ENCODE data around the gene ADAMTS12. TPM values are rescaled to one million over a fixed set of nuclear protein-coding genes. Genes with fewer than 3 reads are reported as not detected.

The ADAMTS12 gene
- polyA plus RNA-seq, 1 of the 3 experiments (the other 2 are of a cell fraction): 2.5 TPM

DNA sequence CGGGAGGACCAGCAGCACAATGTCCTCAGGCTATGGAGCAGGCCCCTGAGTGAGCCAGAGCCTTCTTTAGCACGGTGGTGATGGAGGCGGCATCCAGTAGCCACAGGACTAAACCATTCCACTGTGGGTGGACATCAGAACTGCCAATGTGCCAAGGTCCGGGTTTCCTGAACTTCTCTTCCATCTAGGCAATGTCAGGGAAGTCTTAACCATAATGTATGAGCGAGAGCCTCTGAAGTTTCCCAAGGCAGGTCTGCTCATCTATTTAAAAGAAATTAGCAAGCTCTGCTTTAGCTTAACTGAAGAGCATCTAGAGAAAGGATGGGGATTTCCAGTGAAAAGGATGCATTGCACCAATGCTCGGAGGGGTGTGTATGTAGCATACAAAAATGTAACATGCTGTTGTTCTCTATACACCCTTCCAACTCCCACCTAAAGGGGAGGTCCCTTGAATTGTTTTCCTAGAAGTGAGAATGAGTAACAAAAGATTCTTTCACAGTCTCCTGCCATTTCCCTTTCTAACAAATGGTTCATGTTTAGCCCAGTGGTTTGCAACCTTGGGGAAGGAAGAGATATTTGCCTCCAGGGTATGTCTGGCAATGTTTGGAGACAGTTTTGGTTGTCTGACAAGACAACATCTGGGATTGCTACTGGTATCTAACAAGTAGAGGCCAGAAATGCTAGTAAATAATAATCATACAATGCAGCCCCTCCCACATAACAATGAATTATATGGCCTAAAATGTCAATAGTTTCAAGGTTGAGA, 38.3 kb upstream of the ADAMTS12 start:
- no peak overlapping the region for H2AFZ ChIP-seq (ENCODE audit: low read depth)
- H3F3A ChIP-seq (replicated peaks; ENCODE audit: insufficient read depth): no peaks in the 10 kb centered on the region
- no peaks in the 10 kb centered on the region; the same call in 1 of the 2 replicates for H3K27me3 ChIP-seq (ENCODE audit: insufficient read depth)
- WGBS (ENCODE audit: low lambda C conversion rate): 39% methylated on average over 6 of the region's 6 CpGs
- no peaks in the 10 kb centered on the region for H3K9me3 ChIP-seq
- H3K4me1 ChIP-seq (ENCODE audit: control insufficient read depth in 1 of 2, insufficient read depth in 2 of 2, low read depth in 1 of 2, low read length in 1 of 2): no peaks in the 10 kb centered on the region
- no peak overlapping the region for H3K4me2 ChIP-seq
- no peaks in the 10 kb centered on the region for H4K20me1 ChIP-seq (ENCODE audit: insufficient read depth)
- ChIA-PET POLR2A (no interaction called here), CTCF (no interaction called here)
- TF ChIP-seq TEAD4 (IDR thresholded peaks at IDR 0.05; ENCODE audit: borderline replicate concordance, insufficient read depth): no peak
- no peak for TF ChIP-seq USF1 (IDR thresholded peaks at IDR 0.05; ENCODE audit: borderline replicate concordance, low read depth)
- no peak for TF ChIP-seq RCOR1 (IDR thresholded peaks at IDR 0.05; ENCODE audit: low read length)
- TF ChIP-seq TCF12 (IDR thresholded peaks at IDR 0.05): no peak
- TF ChIP-seq ELF1 (IDR thresholded peaks at IDR 0.05): no peak
- TF ChIP-seq, protein P1, sequence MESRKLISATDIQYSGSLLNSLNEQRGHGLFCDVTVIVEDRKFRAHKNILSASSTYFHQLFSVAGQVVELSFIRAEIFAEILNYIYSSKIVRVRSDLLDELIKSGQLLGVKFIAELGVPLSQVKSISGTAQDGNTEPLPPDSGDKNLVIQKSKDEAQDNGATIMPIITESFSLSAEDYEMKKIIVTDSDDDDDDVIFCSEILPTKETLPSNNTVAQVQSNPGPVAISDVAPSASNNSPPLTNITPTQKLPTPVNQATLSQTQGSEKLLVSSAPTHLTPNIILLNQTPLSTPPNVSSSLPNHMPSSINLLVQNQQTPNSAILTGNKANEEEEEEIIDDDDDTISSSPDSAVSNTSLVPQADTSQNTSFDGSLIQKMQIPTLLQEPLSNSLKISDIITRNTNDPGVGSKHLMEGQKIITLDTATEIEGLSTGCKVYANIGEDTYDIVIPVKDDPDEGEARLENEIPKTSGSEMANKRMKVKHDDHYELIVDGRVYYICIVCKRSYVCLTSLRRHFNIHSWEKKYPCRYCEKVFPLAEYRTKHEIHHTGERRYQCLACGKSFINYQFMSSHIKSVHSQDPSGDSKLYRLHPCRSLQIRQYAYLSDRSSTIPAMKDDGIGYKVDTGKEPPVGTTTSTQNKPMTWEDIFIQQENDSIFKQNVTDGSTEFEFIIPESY (IDR thresholded peaks at IDR 0.05; ENCODE audit: borderline replicate concordance, low read depth): no peak
- no peak for TF ChIP-seq MEF2A (IDR thresholded peaks at IDR 0.05; ENCODE audit: borderline replicate concordance, low read depth)
- no peak for TF ChIP-seq GABPA (IDR thresholded peaks at IDR 0.05; ENCODE audit: low read depth)
- no peak overlapping the region for H3K4me3 ChIP-seq (ENCODE audit: low read depth in 2 of 2, low read length in 1 of 2)
- no peaks in the 10 kb centered on the region for H3K36me3 ChIP-seq (replicated peaks in 1 of 2; ENCODE audit: control insufficient read depth in 1 of 2, insufficient read depth in 2 of 2, low read length in 1 of 2)
- no peaks in the 10 kb centered on the region for H3K9me2 ChIP-seq
- DNase-seq: no peak
- H3K27ac ChIP-seq (ENCODE audit: low read depth in 2 of 2, low read length in 1 of 2): no peak overlapping the region
- H3K9ac ChIP-seq: no peak overlapping the region
- H3K79me2 ChIP-seq (ENCODE audit: insufficient read depth): no peaks in the 10 kb centered on the region

DNA sequence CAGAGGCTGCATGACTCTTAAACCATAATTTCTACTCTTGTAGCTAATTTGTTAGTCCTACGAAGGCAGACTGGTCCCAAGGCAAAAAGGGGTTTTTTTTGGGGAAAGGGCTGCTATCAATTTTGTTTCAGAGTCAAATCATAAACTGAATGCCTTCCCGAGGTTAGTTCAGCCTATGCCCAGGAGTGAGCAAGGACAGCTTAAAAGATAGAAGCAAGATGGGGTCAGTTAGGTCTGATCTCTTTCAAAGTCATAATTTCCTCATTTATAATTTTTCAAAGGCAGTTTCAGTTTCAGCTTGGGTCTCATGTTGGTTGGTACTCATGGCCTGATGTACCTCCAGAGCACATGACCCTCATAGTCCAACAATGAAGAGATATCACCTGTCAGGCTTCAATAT, 36.5 kb upstream of the ADAMTS12 start:
- Histone ChIP-seq H3K4me3 (ENCODE audit: low read depth in 2 of 2, low read length in 1 of 2) (no peak overlapping the region), H2AFZ (ENCODE audit: low read depth) (no peak overlapping the region), H3K9ac (no peak overlapping the region), H3K9me3 (no peaks in the 10 kb centered on the region), H3K79me2 (ENCODE audit: insufficient read depth) (no peaks in the 10 kb centered on the region), H3K27ac (ENCODE audit: low read depth in 2 of 2, low read length in 1 of 2) (no peak overlapping the region), H3K27me3 (ENCODE audit: insufficient read depth) (no peaks in the 10 kb centered on the region; the same call in 1 of the 2 replicates), H3K9me2 (no peaks in the 10 kb centered on the region), H3F3A (replicated peaks; ENCODE audit: insufficient read depth) (no peaks in the 10 kb centered on the region), H4K20me1 (ENCODE audit: insufficient read depth) (no peaks in the 10 kb centered on the region), H3K36me3 (replicated peaks in 1 of 2; ENCODE audit: control insufficient read depth in 1 of 2, insufficient read depth in 2 of 2, low read length in 1 of 2) (no peaks in the 10 kb centered on the region), H3K4me1 (ENCODE audit: control insufficient read depth in 1 of 2, insufficient read depth in 2 of 2, low read depth in 1 of 2, low read length in 1 of 2) (no peaks in the 10 kb centered on the region), H3K4me2 (no peak overlapping the region)
- POLR2A ChIA-PET: no interaction called here
- 18% methylated on average over 2 of the region's 2 CpGs for WGBS (ENCODE audit: low lambda C conversion rate)
- CTCF ChIA-PET: interaction anchor here (1.3 kb wide), 1 partner anchor 493 kb away, joined by 3 read pairs; no protein-coding TSS in a partner anchor
- no peak for DNase-seq
- TF ChIP-seq, protein P2, sequence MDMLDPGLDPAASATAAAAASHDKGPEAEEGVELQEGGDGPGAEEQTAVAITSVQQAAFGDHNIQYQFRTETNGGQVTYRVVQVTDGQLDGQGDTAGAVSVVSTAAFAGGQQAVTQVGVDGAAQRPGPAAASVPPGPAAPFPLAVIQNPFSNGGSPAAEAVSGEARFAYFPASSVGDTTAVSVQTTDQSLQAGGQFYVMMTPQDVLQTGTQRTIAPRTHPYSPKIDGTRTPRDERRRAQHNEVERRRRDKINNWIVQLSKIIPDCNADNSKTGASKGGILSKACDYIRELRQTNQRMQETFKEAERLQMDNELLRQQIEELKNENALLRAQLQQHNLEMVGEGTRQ (IDR thresholded peaks at IDR 0.05; ENCODE audit: borderline replicate concordance, low read depth, low read length): no peak
- TF ChIP-seq PBX3 (IDR thresholded peaks at IDR 0.05) (no peak), RAD21 (IDR thresholded peaks at IDR 0.05; ENCODE audit: low read length) (no peak), SIN3A (IDR thresholded peaks at IDR 0.05; ENCODE audit: borderline replicate concordance, low read depth, low read length) (no peak), CTCF (IDR thresholded peaks at IDR 0.05) (no peak), CHD2 (IDR thresholded peaks at IDR 0.05; ENCODE audit: low read length, partially characterized antibody) (no peak), EZH2phosphoT487 (IDR thresholded peaks at IDR 0.05; ENCODE audit: borderline replicate concordance, low read depth) (no peak), POLR2AphosphoS5 (IDR thresholded peaks at IDR 0.05; ENCODE audit: low read depth, low read length) (no peak), FOXM1 (IDR thresholded peaks at IDR 0.05; ENCODE audit: low read depth) (no peak), FOXJ3 (CRISPR knock-in tag; IDR thresholded peaks at IDR 0.05) (no peak), MEF2A (IDR thresholded peaks at IDR 0.05; ENCODE audit: borderline replicate concordance, low read depth) (no peak), RXRA (IDR thresholded peaks at IDR 0.05; ENCODE audit: borderline replicate concordance, low read depth) (no peak), NFIC (IDR thresholded peaks at IDR 0.05; ENCODE audit: borderline replicate concordance) (no peak), GATA2 (CRISPR knock-in tag; IDR thresholded peaks at IDR 0.05) (no peak), MXI1 (IDR thresholded peaks at IDR 0.05; ENCODE audit: low read depth, low read length) (no peak)

All from SK-N-SH (cell line).